ENCODE measurements around the gene PCDHGA4.

The PCDHGA4 gene

GRCh38 chr5:141402553-141403243 is 47.9 kb downstream of the PCDHGA4 start, which contains the start of gene PCDHGA9:
TSS of gene PCDHGA9 (plus strand) at chr5:141402778. CDS start at chr5:141402953, 175 bp downstream.
- no peak for DNase-seq (ENCODE audit: low spot score)
- no peak for TF ChIP-seq CTCF (IDR thresholded peaks at IDR 0.05; ENCODE audit: extremely low read depth, missing control alignments)

GRCh38 chr5:141403387-141403786 is 48.6 kb downstream of the PCDHGA4 start:
- no peak for TF ChIP-seq CTCF (IDR thresholded peaks at IDR 0.05; ENCODE audit: extremely low read depth, missing control alignments)
- no peak for DNase-seq (ENCODE audit: low spot score)

All from GM20000 (cell line).